ENCODE measurements around the gene PCCA. TPM values are rescaled to one million over a fixed set of nuclear protein-coding genes. Genes with fewer than 3 reads are reported as not detected.

Gene PCCA
- total RNA-seq, 4 donors from 2014 or later = 46.9 to 66.0 (median 49.4) TPM

DNA sequence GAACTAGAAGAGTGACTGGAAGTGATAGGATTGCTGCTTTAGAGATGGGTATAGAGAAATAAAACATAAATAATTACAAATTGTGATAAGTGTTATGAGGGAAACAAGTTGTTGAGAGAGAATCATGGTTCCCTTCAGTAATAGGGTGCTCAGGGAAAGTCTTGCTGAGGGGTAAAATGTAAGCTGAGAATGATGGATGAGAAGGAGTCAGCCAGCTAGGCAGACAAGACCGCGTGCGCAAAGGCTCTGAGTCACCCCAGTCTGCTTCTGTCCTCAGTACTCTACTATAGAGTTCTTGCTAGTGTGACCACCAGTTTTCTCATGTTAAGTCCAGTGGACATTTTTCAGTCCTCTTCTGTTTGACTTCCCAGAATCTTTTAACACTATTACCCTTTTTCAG lies 39.5 kb downstream of the PCCA start:
- DNase-seq = no peak
- TF ChIP-seq, protein P1, sequence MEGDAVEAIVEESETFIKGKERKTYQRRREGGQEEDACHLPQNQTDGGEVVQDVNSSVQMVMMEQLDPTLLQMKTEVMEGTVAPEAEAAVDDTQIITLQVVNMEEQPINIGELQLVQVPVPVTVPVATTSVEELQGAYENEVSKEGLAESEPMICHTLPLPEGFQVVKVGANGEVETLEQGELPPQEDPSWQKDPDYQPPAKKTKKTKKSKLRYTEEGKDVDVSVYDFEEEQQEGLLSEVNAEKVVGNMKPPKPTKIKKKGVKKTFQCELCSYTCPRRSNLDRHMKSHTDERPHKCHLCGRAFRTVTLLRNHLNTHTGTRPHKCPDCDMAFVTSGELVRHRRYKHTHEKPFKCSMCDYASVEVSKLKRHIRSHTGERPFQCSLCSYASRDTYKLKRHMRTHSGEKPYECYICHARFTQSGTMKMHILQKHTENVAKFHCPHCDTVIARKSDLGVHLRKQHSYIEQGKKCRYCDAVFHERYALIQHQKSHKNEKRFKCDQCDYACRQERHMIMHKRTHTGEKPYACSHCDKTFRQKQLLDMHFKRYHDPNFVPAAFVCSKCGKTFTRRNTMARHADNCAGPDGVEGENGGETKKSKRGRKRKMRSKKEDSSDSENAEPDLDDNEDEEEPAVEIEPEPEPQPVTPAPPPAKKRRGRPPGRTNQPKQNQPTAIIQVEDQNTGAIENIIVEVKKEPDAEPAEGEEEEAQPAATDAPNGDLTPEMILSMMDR (IDR thresholded peaks at IDR 0.05) = no peak
- no peak for TF ChIP-seq POLR2A (IDR thresholded peaks at IDR 0.05)
- H3K9me3 ChIP-seq = no peaks in the 10 kb centered on the region
- H3K4me3 ChIP-seq = no peak overlapping the region
- H3K27ac ChIP-seq = no peak overlapping the region
- no peaks in the 10 kb centered on the region for H3K27me3 ChIP-seq
- no peaks in the 10 kb centered on the region for H3K36me3 ChIP-seq
- peaks cover 0 to 4% (median 0%) of the 10 kb centered on the region in 4 donors for H3K4me1 ChIP-seq

DNA sequence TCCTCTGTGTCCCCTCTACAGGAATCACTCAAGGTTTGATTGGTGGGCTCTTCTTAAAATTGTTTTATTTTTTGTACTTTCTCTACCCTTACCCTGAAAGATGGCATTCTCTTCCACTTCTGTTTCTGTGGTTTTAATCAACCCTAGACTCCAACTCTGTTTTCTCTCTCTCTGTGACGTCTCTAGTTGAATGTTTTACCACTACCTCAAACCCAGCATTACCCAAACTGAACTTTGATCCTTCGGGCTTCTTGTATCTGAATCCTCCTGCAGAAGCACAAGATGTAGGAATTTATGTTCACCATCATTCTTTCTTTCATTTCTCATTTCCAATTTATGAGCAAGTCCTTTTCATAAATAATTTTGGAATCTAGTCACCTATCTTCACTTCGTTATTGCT lies 39.9 kb downstream of the PCCA start:
- Histone ChIP-seq H3K27ac (no peak overlapping the region), H3K9me3 (no peaks in the 10 kb centered on the region), H3K4me1 (peaks cover 0 to 4% (median 0%) of the 10 kb centered on the region in 4 donors), H3K36me3 (no peaks in the 10 kb centered on the region), H3K4me3 (no peak overlapping the region), H3K27me3 (no peaks in the 10 kb centered on the region)
- TF ChIP-seq, protein P1 (IDR thresholded peaks at IDR 0.05) = no peak
- TF ChIP-seq POLR2A (IDR thresholded peaks at IDR 0.05) = no peak
- no peak for DNase-seq

DNA sequence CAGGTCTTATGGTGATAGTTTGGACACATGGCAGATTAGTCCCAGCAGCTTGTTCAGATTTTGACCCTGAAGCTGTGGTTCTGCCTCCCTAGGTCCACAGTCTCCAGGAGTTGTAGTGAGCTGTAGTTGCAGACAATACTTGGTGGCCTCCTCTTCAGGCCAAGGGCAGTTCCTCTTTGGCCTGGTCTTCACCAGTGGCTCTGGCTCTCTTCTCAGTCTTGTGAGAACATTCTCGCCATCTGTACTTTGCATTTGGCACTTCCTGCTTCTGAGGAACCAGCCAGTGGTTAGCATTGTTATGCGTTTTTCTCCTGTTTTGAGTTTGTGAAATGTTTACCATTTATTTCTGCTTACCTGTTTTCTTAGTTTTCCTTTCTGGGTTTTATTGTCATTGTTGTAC lies 40.7 kb downstream of the PCCA start:
- Histone ChIP-seq H3K27ac (no peak overlapping the region), H3K4me3 (no peak overlapping the region), H3K36me3 (no peaks in the 10 kb centered on the region), H3K27me3 (no peaks in the 10 kb centered on the region), H3K4me1 (peaks cover 0 to 4% (median 0%) of the 10 kb centered on the region in 4 donors), H3K9me3 (no peaks in the 10 kb centered on the region)
- no peak for DNase-seq
- TF ChIP-seq, protein P1 (IDR thresholded peaks at IDR 0.05) = no peak
- no peak for TF ChIP-seq POLR2A (IDR thresholded peaks at IDR 0.05)

DNA sequence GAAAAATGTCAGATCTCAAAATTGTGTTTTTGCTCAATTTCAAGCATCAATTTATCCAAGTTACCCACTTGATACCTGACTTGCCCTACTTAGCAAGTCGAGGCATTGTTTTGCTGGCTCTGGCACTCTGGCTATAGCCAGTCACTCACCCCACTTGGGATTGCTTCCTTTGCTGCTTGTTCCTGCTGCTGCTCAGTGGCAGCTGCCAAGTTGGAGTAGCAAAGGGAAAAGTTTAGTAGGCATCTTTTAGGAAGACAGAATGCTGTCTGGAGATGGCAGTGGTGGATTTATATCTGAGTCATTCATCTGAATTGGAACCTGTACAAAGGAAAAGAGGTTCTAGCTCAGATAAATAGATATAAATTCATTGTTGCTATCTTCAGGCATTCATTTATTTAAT lies 41.2 kb downstream of the PCCA start:
- Histone ChIP-seq H3K4me1 (peaks cover 0 to 4% (median 0%) of the 10 kb centered on the region in 4 donors), H3K4me3 (no peak overlapping the region), H3K9me3 (no peaks in the 10 kb centered on the region), H3K36me3 (no peaks in the 10 kb centered on the region), H3K27ac (no peak overlapping the region), H3K27me3 (no peaks in the 10 kb centered on the region)
- TF ChIP-seq POLR2A (IDR thresholded peaks at IDR 0.05) = no peak
- TF ChIP-seq, protein P1 (IDR thresholded peaks at IDR 0.05) = no peak
- DNase-seq = no peak

DNA sequence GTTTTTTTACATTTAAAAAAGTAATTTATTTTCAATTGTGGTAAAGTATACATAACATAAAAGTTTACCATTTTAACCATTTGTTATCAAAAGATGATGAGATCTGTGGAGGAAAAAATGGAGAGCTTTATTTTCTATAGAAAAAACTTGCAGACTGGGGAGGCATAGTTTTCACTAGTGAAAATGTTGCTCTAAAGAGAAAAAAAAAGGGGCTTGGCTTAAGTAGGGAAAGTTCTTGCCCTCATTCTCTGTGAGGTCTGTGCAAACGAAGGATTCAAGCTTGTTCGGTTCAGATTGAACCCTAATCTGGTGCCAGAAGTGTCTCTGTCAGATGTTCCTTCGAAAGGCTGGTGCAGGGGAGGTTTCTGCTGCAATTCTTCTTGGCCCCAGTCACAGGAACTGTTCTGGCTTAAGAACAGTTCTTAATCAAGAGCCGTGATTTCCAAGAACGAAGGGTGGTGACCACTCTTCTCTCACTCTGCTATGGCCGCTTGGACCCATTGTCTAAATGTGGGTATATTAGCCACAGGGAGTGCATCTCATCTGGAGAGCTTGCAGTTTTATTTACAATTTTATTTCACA lies 42.1 kb downstream of the PCCA start:
- no peaks in the 10 kb centered on the region for H3K27me3 ChIP-seq
- H3K36me3 ChIP-seq = no peaks in the 10 kb centered on the region
- H3K27ac ChIP-seq = no peak overlapping the region
- TF ChIP-seq, protein P1 (IDR thresholded peaks at IDR 0.05) = no peak
- no peak for TF ChIP-seq POLR2A (IDR thresholded peaks at IDR 0.05)
- DNase-seq = no peak
- H3K4me3 ChIP-seq = no peak overlapping the region
- peaks cover 0 to 4% (median 0%) of the 10 kb centered on the region in 4 donors for H3K4me1 ChIP-seq
- H3K9me3 ChIP-seq = no peaks in the 10 kb centered on the region

Measured in Peyer's patch (tissue), 4 donors.